Measurements from ENCODE around the gene ETS2. TPM values are rescaled to one million over a fixed set of nuclear protein-coding genes. Genes with fewer than 3 reads are reported as not detected.

ETS2 gene
- polyA plus RNA-seq, 2 donors: 33.6 to 53.3 TPM

DNA sequence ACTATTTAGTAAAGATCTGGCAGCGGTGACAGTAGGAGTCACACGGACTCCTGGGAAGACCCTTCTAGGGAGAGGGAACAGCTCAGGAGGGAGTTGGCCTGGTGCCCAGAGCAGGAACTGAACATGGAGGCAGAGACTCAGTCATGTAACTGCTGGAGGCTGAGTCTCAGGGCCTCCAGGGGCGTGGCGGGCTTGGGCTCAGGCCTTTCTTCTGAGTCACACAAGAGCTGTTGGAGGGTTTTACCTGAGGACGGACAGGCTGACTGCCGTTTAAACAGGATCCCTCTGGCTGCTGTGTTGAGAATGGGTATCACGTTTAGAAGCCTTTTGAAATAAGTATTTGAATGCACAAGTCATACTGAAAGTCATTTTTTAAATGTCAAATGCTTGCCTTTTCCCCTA, 7.2 kb upstream of the ETS2 start:
- Histone ChIP-seq H3K4me1 (ENCODE audit: control insufficient read depth in 2 of 2, insufficient read depth in 2 of 2, low read length in 1 of 2) (peaks cover 4 to 14% of the 10 kb centered on the region in 2 donors), H3K4me3 (ENCODE audit: low read depth in 1 of 2, low read length in 2 of 2) (no peak overlapping the region), H3K27ac (ENCODE audit: low read depth in 2 of 2, low read length in 1 of 2) (no peak overlapping the region), H3K36me3 (ENCODE audit: control insufficient read depth in 2 of 2, insufficient read depth in 2 of 2, low read length in 1 of 2) (no peaks in the 10 kb centered on the region), H3K9me3 (ENCODE audit: control insufficient read depth in 2 of 2, insufficient read depth in 1 of 2, low read depth in 1 of 2, low read length in 1 of 2) (no peaks in the 10 kb centered on the region), H3K27me3 (ENCODE audit: control insufficient read depth in 1 of 2, insufficient read depth in 2 of 2, low read length in 2 of 2) (no peaks in the 10 kb centered on the region)
- WGBS, 2 donors: 47 to 50% methylated on average over 7 of the region's 7 CpGs

DNA sequence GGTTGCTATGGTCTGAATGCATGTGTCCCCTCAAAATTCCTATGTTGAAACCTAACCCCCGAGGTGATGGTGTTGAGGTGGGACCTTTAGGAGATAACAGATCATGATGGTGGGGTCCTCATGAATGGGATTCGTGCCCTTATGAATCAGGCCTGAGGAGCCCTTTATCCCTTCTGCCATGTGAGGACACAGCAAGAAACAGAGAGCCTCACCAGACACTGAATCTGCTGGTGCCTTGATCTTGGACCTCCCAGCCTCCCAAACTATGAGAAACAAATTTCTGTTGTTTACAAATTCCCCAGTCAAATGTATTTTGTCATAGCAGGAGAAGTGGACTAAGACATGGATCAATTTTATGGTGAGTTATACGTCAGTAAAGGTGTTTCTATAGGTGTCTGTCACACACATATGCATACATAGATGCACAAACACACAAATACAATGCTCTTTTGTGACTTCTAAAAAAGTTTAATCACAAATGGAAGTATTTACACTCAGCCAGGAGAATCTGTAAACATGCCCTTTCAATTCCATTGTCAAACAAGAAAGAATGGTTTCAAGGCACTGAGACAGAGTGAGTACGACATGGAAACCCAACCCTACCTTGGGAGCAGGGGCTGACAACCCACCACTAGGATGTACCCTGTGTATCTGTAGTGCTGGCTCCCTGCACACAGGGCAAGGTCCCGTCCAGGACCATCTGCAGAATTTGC, 5.5 kb upstream of the ETS2 start:
- Histone ChIP-seq H3K4me1 (ENCODE audit: control insufficient read depth in 2 of 2, insufficient read depth in 2 of 2, low read length in 1 of 2) (peaks cover 4 to 10% of the 10 kb centered on the region in 2 donors), H3K27me3 (ENCODE audit: control insufficient read depth in 1 of 2, insufficient read depth in 2 of 2, low read length in 2 of 2) (no peaks in the 10 kb centered on the region), H3K36me3 (ENCODE audit: control insufficient read depth in 2 of 2, insufficient read depth in 2 of 2, low read length in 1 of 2) (no peaks in the 10 kb centered on the region), H3K27ac (ENCODE audit: low read depth in 2 of 2, low read length in 1 of 2) (peak overlapping the region; percentile 15 to 23), H3K4me3 (ENCODE audit: low read depth in 1 of 2, low read length in 2 of 2) (no peak overlapping the region), H3K9me3 (ENCODE audit: control insufficient read depth in 2 of 2, insufficient read depth in 1 of 2, low read depth in 1 of 2, low read length in 1 of 2) (no peaks in the 10 kb centered on the region)
- WGBS, 2 donors: 88 to 93% methylated on average over 5 of the region's 5 CpGs

DNA sequence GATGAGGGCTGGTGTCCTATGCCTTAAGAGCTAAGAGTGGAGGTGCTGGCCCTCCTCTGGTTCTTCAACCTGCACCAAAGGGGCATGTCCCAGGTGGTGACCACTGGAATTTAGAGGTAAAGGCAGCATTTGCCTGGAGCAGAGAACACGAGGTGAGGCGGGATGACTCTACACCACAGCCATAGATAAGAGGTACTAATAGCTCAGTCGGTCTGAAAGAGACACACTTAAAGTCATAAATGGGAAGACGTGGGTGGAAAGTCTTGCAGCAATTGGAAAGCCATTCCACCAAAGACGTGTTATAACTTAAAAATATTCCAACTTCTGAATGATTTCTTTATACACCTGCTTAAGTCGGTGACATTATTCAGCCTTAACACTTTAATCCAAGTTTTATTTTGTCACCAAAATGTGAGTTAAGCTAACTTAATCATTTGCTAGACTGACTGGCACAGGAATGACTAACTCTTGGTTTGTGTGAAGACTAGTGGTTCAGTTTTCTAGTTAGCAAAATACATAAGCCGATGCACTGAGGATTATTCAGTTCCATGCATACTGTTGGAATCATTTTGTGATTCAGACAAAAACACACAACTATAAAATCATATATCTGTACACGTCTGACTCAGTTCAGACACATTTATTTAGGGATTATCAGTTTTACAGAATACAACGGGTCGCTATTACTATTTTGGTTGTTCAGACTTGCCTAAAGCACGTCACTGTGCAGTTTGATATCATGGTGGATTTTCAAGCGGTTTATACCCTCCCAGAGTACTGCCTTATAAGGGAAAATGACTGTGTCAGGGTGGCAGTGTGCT, 4.6 kb upstream of the ETS2 start:
- no peaks in the 10 kb centered on the region for H3K27me3 ChIP-seq (ENCODE audit: control insufficient read depth in 1 of 2, insufficient read depth in 2 of 2, low read length in 2 of 2)
- peak overlapping the region; percentile 66 to 71 for H3K27ac ChIP-seq (ENCODE audit: low read depth in 2 of 2, low read length in 1 of 2)
- no peaks in the 10 kb centered on the region for H3K36me3 ChIP-seq (ENCODE audit: control insufficient read depth in 2 of 2, insufficient read depth in 2 of 2, low read length in 1 of 2)
- peaks cover 4 to 8% of the 10 kb centered on the region in 2 donors for H3K4me1 ChIP-seq (ENCODE audit: control insufficient read depth in 2 of 2, insufficient read depth in 2 of 2, low read length in 1 of 2)
- H3K4me3 ChIP-seq (ENCODE audit: low read depth in 1 of 2, low read length in 2 of 2): no peak overlapping the region
- no peaks in the 10 kb centered on the region for H3K9me3 ChIP-seq (ENCODE audit: control insufficient read depth in 2 of 2, insufficient read depth in 1 of 2, low read depth in 1 of 2, low read length in 1 of 2)
- WGBS, 2 donors: 55 to 61% methylated on average over 12 of the region's 12 CpGs

DNA sequence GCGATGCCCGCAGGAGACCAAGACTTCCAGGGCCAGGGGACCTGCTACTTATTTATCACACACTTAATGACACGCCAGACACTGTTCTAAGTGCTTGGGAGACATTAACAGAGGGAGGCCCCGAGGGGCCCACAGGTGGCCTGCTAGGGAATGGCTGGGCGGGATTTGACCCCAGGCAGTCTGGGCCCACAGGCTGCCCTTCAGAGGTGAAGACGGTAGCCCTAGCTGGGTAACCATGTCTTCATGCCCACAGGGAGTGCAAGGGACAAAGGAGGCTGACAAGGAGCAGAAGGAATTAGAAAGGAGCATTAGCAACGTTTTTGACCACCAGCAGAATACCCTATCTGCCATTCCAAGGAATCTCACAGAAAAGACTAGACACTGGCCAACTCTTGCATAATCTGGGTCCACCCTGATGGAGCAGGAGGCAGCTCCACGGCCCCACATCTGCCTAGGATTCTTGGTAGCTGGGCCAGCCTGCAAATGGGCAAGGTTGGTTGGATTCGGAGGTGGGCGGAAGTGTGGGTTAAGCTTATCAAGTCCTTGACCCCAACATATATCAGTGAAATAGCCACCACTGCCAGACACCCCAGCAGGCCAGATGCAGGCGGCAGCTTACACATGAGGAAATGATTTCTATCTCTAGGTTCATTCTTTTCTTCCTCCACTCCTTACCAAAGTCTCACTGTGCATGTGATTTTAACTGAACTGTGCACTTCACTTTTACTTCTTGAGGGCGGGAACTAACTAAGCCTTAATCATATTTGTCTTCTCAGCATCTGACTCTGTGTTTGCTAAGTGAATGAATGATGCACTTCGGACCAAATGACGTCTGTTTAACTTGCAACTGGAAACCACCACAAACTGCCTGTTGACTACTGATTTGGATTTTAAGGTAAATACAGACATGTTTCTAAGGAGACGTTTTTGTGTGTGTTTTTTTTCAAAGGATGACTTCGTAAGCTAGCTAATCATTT, 3.4 kb upstream of the ETS2 start:
- WGBS, 2 donors: 72 to 74% methylated on average over 16 of the region's 16 CpGs
- Histone ChIP-seq H3K4me1 (ENCODE audit: control insufficient read depth in 2 of 2, insufficient read depth in 2 of 2, low read length in 1 of 2) (peaks cover 4 to 7% of the 10 kb centered on the region in 2 donors), H3K27ac (ENCODE audit: low read depth in 2 of 2, low read length in 1 of 2) (peak overlapping the region in 1 of 2 donors; percentile 57), H3K9me3 (ENCODE audit: control insufficient read depth in 2 of 2, insufficient read depth in 1 of 2, low read depth in 1 of 2, low read length in 1 of 2) (no peaks in the 10 kb centered on the region), H3K4me3 (ENCODE audit: low read depth in 1 of 2, low read length in 2 of 2) (no peak overlapping the region), H3K27me3 (ENCODE audit: control insufficient read depth in 1 of 2, insufficient read depth in 2 of 2, low read length in 2 of 2) (no peaks in the 10 kb centered on the region), H3K36me3 (ENCODE audit: control insufficient read depth in 2 of 2, insufficient read depth in 2 of 2, low read length in 1 of 2) (no peaks in the 10 kb centered on the region)

DNA sequence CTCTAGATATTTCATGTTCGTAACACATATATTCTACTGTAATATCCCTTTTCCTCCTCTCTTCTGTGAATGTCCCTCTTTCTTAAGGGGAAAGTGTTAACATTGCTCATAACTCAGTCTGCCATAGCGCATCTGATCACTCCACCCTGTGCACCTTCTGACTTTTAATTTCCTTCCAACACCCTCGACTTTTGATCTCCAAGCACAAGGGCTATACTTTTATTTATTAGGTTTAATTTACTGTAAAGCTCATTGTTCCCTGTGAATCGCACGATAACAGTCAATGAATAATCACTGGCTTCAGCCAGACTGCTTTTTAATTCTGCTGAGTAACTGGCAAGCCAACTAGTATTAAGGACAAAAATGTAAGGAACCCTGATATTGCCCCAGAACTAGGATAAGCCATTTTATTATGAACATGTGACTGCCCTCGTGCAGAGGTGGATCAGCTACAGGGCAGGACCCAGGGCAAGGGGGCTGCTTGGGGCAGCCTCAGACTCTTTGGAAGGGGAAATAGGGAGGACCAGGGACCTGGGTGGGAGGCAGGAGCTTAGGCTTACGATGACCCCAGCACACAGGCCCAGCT, 2.6 kb upstream of the ETS2 start:
- peaks cover 4% of the 10 kb centered on the region in 2 donors for H3K4me1 ChIP-seq (ENCODE audit: control insufficient read depth in 2 of 2, insufficient read depth in 2 of 2, low read length in 1 of 2)
- H3K36me3 ChIP-seq (ENCODE audit: control insufficient read depth in 2 of 2, insufficient read depth in 2 of 2, low read length in 1 of 2): no peaks in the 10 kb centered on the region
- H3K27ac ChIP-seq (ENCODE audit: low read depth in 2 of 2, low read length in 1 of 2): peak overlapping the region in 1 of 2 donors; percentile 26
- 55 to 61% methylated on average over 7 of the region's 7 CpGs for WGBS, 2 donors
- H3K9me3 ChIP-seq (ENCODE audit: control insufficient read depth in 2 of 2, insufficient read depth in 1 of 2, low read depth in 1 of 2, low read length in 1 of 2): no peaks in the 10 kb centered on the region
- H3K27me3 ChIP-seq (ENCODE audit: control insufficient read depth in 1 of 2, insufficient read depth in 2 of 2, low read length in 2 of 2): no peaks in the 10 kb centered on the region
- H3K4me3 ChIP-seq (ENCODE audit: low read depth in 1 of 2, low read length in 2 of 2): no peak overlapping the region

DNA sequence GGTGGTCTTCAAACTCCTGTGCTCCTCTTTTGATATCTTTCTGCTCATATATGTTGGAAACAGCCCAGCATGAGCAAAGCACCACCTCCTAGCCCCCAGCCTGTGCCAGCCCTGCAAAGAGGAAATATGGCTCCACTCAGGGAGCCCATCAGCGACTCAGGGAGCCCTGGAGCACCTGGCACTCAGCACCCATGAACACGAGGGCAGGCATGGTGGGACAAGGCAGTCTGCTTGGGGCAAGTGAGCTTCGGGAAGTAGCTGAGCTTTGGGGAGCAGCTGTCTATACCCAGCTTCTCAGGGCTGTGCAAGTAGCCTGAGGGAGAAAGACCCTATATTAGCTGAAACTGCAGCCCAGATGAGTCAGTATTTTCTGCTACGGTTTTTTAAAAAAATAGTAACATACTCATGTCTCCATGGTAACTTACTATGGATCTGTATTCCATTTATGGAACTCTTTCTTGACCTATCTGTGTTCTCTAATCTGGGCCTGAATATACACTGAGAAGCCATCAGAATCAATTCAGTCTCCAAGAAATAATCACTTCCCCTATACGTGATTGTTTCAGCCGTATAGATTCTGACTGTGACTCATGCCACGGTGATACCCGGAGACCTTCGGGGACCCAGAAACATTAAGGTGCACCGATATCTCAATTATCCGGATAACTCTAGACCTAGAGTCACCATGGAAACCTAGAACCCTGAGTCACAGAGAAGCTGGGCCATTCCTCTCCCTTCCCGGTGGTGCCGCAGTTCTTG, 1.5 kb upstream of the ETS2 start:
- 56 to 60% methylated on average over 13 of the region's 13 CpGs for WGBS, 2 donors
- H3K9me3 ChIP-seq (ENCODE audit: control insufficient read depth in 2 of 2, insufficient read depth in 1 of 2, low read depth in 1 of 2, low read length in 1 of 2): no peaks in the 10 kb centered on the region
- H3K4me1 ChIP-seq (ENCODE audit: control insufficient read depth in 2 of 2, insufficient read depth in 2 of 2, low read length in 1 of 2): peaks cover 4% of the 10 kb centered on the region in 2 donors
- peak overlapping the region in 1 of 2 donors; percentile 75 for H3K4me3 ChIP-seq (ENCODE audit: low read depth in 1 of 2, low read length in 2 of 2)
- H3K36me3 ChIP-seq (ENCODE audit: control insufficient read depth in 2 of 2, insufficient read depth in 2 of 2, low read length in 1 of 2): no peaks in the 10 kb centered on the region
- H3K27me3 ChIP-seq (ENCODE audit: control insufficient read depth in 1 of 2, insufficient read depth in 2 of 2, low read length in 2 of 2): no peaks in the 10 kb centered on the region
- H3K27ac ChIP-seq (ENCODE audit: low read depth in 2 of 2, low read length in 1 of 2): peak overlapping the region; percentile 96 to 97

DNA sequence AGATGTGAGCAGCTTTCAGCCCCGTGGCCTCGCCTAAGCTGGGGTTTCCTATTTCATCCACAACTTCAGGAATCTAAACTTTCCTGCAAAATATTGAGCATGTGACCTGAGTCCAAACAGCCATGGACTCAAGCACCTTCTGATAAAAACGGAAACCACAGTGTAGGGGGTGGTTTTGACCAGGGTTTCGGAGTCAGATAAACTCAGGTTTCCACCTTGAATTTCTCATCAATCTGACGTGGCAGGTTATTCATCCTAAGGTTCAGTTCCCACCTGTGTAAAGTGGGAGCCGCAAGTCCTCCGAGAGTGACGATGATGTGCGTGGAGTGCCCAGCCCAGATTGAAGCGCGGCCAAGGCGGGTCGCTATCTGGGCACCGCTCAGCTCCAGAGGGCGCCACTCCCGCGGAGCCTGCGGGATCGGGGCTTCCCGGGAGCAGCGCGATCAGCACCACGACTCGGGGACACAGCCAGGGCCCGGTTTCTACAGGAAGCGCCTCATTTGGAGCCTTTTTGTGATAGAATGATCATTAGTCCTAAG, 871 bp upstream of the ETS2 start:
- WGBS, 2 donors: 8 to 9% methylated on average over 26 of the region's 26 CpGs
- H3K27me3 ChIP-seq (ENCODE audit: control insufficient read depth in 1 of 2, insufficient read depth in 2 of 2, low read length in 2 of 2): no peaks in the 10 kb centered on the region
- H3K4me3 ChIP-seq (ENCODE audit: low read depth in 1 of 2, low read length in 2 of 2): peak overlapping the region; percentile 75 to 93
- peak overlapping the region; percentile 96 to 97 for H3K27ac ChIP-seq (ENCODE audit: low read depth in 2 of 2, low read length in 1 of 2)
- H3K36me3 ChIP-seq (ENCODE audit: control insufficient read depth in 2 of 2, insufficient read depth in 2 of 2, low read length in 1 of 2): no peaks in the 10 kb centered on the region
- H3K9me3 ChIP-seq (ENCODE audit: control insufficient read depth in 2 of 2, insufficient read depth in 1 of 2, low read depth in 1 of 2, low read length in 1 of 2): no peaks in the 10 kb centered on the region
- peaks cover 4% of the 10 kb centered on the region in 2 donors for H3K4me1 ChIP-seq (ENCODE audit: control insufficient read depth in 2 of 2, insufficient read depth in 2 of 2, low read length in 1 of 2)

DNA sequence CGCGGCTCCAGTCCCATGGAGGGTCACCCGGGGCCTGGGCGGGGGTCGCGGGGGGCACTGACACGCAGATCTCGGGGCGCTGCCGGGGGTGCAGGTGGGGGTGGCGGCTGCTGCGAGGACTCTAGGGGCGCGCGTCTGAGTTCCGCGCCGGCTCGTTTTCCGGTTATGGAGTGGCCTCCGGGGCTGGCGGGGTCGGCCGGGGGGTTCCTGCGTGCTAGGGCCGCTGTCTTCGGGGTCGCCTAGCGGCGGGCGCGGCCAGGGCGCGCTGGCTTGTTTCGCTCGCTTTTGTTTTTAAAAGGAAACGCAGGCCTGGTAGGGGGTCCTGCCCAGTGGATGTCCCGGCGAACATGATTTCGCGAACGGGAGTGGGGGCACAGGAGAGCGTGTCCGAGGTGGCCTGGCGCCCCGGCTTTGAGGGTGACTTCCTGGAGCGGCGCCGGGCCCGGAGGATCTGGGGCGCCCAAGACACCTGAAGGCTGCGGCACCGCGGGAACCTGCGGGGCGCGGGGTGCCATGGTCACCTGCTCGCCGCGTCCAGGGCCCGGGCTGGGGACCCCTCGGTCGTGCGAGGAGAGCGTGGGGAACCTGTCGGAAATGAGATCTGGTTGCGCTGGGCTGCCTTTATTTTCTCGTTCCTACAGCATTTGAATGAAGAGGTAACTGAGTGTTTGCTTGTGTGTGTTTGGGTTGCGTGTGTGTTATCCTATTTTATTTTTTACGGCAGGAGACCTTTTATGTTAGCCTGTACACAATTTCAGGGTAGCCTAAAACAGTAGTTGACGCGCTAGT, 618 bp downstream of the ETS2 start:
- H3K4me3 ChIP-seq (ENCODE audit: low read depth in 1 of 2, low read length in 2 of 2): peak overlapping the region; percentile 75 to 93
- peaks cover 0 to 4% of the 10 kb centered on the region in 2 donors for H3K4me1 ChIP-seq (ENCODE audit: control insufficient read depth in 2 of 2, insufficient read depth in 2 of 2, low read length in 1 of 2)
- H3K27ac ChIP-seq (ENCODE audit: low read depth in 2 of 2, low read length in 1 of 2): peak overlapping the region; percentile 96 to 97
- H3K9me3 ChIP-seq (ENCODE audit: control insufficient read depth in 2 of 2, insufficient read depth in 1 of 2, low read depth in 1 of 2, low read length in 1 of 2): no peaks in the 10 kb centered on the region
- peaks cover 0 to 3% of the 10 kb centered on the region in 2 donors for H3K36me3 ChIP-seq (ENCODE audit: control insufficient read depth in 2 of 2, insufficient read depth in 2 of 2, low read length in 1 of 2)
- WGBS, 2 donors: 1% methylated on average over 66 to 72 of the region's 72 CpGs
- no peaks in the 10 kb centered on the region for H3K27me3 ChIP-seq (ENCODE audit: control insufficient read depth in 1 of 2, insufficient read depth in 2 of 2, low read length in 2 of 2)
